Embryonic facial prominence (tissue), 1 donor: Measurements from ENCODE around the gene SCMH1.

Source experiments
- DNase-seq: peaks from one replicate; pipeline ENCODE4 v3.0.0-alpha.2; 2016; ENCODE audit errors: extremely low spot score

SCMH1 gene

GRCh38 chr1:41098730-41099460, 143.2 kb downstream of the SCMH1 start:
- no peak for DNase-seq

DNA sequence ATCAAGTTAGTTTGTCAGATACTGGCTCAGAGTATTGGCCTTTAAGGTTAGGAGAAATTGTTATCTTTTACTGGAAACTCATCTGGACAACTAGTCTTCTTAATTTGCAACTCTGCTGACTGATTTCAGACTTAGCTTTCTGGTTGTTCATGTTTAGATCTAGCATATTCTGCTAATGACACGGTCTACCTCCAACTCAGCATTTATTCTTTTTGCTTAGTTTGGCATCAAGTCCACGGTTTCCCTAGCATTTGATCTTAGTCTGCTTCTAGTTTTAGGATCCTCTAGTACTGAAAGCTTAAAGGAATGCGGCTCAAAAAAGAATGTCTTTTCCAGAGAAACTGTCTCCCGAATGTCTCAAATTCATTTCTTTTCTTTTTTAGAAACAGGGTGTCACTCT, 145.0 kb downstream of the SCMH1 start:
- no peak for DNase-seq

DNA sequence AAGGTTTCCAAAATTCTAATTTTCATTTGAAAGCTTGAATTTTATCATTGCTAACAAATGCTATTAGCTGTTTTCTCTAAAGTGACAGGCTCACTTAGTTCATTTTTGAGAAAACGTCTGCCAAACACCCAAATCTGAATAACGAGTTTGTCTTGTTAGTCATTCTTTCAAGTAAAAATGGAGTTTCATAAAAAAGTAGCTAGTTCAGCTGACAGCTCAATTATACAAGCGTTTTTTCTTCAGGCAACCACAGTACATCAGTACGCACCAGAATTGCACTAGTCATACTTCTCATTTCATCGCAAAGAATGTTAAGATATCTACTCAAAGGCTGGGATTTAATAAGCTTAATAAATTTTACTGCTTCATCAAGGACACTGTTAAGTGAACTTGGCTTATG, 148.3 kb downstream of the SCMH1 start:
- DNase-seq = no peak

- no peak for DNase-seq
Measured at GRCh38 chr1:41086921-41087320, 155.2 kb downstream of the SCMH1 start.

DNA sequence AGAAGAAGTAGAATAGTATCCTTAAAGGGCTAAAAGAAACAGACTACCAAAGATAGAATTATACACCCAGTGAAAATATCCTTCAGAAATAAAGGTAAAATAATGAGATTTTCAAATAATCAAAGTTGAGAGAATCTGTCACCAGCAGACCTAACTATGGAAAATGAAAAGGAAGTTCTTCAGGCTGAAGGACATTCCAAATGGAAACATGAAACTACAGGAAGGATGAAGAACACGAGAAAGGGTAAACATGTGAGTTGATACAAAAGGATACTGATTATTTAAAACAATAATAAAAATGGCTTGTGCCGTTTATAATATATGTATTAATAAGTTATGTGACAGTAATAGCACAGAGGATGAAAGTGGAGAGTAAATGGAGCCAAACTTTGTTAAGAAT, 163.5 kb downstream of the SCMH1 start:
- DNase-seq = no peak

- DNase-seq = no peak
Measured at GRCh38 chr1:41078193-41078592, 163.9 kb downstream of the SCMH1 start.

DNA sequence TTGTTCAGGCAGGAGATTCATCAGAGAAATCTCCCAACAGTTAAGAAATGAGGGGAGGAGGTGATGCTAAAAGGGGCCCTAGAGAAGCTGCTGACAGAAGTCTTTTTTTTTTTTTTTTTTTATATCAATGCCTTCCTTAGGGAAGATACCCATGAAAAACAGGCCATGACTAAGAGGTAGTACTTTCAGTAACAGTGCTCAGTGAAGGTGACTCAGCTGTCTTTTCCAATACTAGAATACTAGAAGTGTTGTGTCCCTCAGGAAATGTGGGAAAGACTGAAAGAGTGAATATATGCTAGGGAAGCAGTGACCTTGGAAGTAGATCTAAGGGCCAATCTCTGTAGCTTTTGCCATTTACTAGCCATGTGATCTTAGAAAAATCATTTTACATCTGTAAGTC, 168.1 kb downstream of the SCMH1 start:
- DNase-seq = no peak

DNA sequence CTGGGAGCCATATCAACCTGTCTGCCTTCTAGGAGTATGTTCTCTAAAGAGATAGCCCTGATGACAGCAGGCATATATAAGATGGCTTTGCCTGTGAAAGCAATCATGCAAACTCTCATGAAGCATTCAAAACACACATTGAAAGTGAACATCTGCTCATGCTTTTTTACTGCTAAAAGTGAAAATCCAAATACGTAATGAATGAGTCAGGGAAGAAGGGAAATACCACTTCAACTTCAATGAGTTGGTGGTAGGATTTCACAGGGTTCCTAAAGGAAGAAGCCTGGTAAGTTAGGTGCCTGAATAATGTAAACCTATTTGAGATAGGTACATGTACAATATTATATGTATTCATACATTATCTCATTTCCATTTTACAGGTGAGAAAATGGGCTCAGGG, 170.1 kb downstream of the SCMH1 start:
- DNase-seq = no peak

GRCh38 chr1:41056907-41057306, 185.2 kb downstream of the SCMH1 start:
- no peak for DNase-seq

- no peak for DNase-seq
Measured at GRCh38 chr1:41053316-41053715, 188.8 kb downstream of the SCMH1 start.

GRCh38 chr1:41051022-41051421, 191.1 kb downstream of the SCMH1 start:
- no peak for DNase-seq

- DNase-seq = no peak
Measured at GRCh38 chr1:41048540-41048939, 193.6 kb downstream of the SCMH1 start.

DNA sequence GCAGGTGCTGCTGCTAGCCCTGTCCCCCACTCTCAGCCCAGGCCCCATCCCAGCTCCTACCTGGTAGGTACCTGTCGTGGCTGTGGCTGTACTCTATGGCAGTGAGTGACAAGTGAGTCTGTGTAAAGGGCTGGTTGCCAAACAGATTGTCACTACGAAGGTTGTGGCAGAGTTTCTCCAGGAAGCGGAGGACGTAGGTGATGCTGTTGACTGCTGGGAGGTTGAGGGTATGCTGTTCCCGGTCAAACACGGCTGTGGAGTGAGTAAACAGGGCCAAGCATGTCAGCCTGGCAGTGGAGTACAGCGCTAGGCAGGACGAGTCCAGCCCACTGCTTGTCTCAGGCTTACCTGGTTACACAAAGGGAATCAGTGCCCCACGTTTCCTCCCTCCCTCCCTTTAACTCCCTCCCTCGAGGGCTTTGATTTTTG, 195.7 kb downstream of the SCMH1 start:
- no peak for DNase-seq

GRCh38 chr1:41045740-41046139, 196.4 kb downstream of the SCMH1 start:
- no peak for DNase-seq

- DNase-seq = no peak
Measured at GRCh38 chr1:41044187-41044586, 197.9 kb downstream of the SCMH1 start.

DNA sequence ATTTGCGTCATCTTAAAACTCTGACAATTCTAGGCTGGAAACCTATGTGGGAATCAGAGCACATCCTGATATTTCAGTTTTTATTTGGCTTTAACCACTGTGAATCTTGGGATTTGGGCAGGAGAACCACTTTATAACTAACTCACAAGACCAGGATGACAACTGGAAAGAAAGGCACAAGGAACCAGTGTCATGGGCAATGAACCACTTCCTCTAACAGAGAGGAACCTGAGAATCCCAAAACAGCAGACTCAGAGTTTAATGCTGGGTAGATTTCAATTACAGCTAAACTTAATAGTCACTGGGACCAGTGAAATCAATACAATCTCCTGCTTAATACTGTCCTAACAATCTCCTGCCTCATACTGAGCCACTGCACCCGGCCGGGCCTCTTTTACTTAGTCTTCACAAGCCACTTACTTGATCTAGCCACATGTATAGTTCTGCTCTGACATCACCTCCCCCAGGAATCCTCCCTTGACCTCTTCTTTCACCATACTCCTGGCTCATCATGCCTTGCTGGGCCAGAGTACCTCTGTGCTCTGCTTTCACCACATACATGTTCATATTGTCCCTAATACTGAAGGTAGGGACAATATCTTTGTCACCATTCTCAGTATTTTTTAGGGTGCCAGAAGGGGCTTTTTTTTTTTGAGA, 200.4 kb downstream of the SCMH1 start:
- no peak for DNase-seq

- no peak for DNase-seq
Measured at GRCh38 chr1:41038110-41038509, 204.0 kb downstream of the SCMH1 start.

- DNase-seq = no peak
Measured at GRCh38 chr1:41037116-41037903, 204.8 kb downstream of the SCMH1 start.

DNA sequence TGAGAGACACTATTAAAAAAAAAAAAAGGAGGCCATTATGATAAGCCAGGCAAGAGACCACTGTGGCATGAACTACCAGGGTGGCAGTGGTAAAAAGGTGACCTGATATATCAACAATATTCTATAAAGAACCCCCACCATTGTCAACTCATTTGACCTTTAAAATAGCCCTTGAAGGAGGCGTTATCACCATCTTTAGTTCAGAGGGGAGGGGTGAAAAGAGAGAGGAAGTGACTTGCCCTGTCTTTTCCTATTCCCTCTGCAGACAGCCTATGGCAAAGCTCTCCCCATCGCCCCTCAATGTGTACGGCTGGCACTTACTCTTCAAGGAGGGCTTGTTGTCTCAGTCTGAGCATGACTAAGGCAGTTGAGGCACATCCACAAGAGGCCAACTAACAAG, 208.8 kb downstream of the SCMH1 start:
- no peak for DNase-seq

- no peak for DNase-seq
Measured at GRCh38 chr1:41032147-41032546, 210.0 kb downstream of the SCMH1 start.

DNA sequence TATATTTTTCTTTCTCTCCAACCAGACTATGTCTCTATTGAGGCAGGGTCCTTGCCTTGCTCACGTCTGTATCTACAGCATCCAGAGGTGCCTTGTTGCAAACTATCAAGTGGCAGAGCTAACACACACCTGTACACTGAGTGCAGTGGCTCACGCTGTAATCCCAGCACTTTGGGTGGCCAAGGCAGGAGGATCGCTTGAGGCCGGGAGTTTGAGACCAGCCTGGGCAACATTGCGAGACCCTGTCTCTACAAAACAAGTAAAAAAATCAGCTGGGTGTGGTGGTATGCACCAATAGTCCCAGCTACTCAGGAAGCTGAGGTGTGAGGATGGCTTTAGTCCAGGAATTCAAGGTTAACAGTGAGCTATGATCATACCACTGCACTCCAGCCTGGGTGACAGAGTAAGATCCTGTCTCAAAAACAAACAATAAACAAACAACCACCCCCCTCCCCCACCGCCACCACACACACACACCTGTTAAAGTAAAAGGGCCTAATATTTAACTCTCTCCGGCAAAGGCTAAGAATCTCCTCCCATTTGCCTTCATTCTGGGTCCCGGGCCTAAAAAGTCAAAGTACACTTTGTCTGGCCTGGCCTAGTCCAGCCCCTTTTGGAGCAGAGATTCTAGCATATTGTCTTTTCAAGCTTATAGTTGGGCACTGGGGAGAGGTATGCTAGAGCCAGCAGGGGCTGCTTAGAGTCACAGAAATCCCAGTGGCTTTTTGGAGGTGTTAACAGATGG, 211.1 kb downstream of the SCMH1 start:
- no peak for DNase-seq

DNA sequence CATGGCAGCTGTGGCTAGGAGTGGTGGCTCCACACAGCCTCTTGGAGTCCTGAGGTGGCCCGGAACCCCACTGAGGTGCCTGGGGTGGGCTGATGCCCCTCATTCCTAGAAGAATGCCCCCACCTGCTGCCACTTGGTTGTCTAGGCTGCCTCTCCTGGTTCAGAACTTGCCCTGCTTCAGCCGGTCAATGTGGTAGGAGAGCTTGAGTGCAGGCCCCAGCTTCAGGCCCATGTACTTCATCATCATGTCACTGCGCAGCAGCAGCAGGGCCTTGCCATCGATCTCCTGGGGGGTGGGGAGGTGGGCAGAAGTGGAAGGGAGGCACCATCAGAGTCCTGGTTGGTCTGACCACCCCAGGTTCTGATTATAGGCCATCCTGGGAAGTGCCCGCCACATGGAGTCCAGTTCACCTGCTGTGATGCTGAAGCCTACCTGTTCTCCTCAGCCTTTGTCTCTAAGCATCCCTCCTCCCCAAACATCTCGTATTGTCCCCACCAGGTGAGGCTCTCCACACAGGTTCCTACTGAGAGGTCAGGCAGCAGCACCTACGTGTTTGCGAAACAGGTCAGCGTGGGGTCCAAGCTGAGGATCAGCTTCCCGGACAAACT, 214.0 kb downstream of the SCMH1 start:
- DNase-seq = no peak
